NK-92 (cell line): ENCODE data around the gene CNIH3.

Experiments
- DNase-seq: peaks from one replicate; lab custom pipeline; 2025; ENCODE audit not compliant: unreplicated experiment; lab: John Stamatoyannopoulos, UW

CNIH3 gene

DNA sequence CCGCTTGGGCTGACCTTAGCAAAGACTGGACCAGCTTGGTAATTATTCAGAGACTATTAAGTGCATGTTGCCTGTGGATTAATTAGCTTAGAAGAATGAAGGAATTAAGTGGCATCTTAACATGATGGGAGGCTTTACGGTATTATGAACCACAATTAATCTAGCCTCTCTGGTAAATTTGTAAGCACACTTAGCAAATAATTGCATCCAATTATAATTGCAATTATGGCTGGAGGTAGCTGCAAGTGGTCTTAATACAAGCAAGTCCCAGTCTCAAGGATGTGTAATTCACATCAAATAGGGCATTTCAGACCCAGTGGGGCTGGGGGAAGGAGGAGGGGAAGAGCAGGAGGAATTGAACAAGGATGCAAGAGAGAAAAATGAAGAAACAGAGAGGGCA is 151.6 kb downstream of the CNIH3 start:
- no peak for DNase-seq

- DNase-seq: no peak
Observed at GRCh38 chr1:224768971-224769370, 152.9 kb downstream of the CNIH3 start.

GRCh38 chr1:224769452-224770335 is 153.6 kb downstream of the CNIH3 start:
- DNase-seq: no peak

DNA sequence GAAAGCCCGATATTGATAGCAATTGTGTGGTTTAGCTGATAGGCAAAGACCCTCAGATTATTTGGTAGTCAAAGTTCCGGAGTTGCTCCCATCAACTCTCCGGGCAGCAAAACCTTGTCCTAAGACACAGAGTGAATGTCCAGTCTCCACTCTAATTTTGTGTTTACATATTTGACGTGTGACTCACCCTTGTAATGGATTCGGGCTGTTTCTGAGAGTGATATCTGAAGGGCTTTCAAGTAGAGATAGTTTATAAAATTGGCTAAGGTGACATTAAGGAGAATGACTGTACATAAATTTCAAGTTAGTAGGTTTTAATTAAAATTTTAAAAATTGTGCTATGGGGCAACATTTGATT is 154.2 kb downstream of the CNIH3 start:
- no peak for DNase-seq

DNA sequence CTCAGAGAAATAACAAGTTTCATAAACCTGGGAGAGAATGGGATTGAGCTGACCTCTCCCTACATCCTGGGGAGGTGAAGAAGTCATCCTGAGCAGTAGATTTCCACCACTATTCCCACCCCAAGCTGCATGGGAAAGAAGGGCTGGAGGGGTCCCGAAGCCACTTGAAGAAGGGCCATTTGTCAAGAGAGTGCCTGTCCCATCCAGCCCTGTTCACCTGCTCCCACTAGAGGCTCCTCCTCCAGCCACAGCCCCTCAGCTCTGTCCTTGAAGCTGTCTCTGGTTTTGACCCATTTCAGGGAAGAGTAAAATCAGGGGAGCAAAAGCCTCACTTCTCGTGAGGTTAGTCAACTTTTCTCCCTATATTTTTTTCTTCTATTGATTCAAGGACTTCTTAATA is 157.5 kb downstream of the CNIH3 start:
- DNase-seq: no peak

GRCh38 chr1:224774378-224774777 is 158.3 kb downstream of the CNIH3 start:
- DNase-seq: no peak

DNA sequence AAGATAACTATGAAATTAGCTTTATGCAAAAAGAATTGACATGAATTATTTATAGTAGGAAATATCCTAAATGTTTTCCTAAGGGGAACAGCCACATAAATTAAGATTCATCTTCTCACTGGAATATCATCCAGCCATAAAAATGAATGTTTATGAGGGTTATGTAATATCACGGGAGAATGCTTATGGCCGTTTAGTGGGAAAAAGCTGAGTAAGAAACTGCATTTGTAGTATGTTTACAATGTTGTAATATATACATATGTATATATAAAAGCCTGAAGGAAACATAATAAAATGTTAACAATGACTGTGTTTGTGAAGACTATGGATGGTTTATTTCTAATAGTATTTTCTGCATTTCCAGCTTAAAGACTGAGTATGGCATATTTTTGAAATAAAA is 161.1 kb downstream of the CNIH3 start:
- DNase-seq: no peak

DNA sequence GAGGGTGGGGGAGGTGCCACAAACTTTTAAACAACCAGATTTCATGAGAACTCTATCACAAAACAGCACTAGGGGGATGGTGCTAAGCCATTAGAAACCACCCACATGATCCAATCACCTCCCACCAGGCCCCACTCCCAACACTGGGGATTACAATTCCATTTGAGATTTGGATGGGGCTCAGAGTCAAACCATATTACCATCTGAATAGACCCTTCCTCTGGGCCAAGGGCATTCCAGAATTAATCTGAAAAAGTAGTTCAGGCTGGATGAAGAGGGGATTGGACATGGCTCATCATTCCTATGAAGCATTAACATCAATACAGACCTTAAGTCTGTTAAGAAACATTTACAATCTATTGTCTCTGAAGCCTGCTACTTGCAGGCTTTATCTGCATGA is 163.4 kb downstream of the CNIH3 start:
- DNase-seq: no peak

DNA sequence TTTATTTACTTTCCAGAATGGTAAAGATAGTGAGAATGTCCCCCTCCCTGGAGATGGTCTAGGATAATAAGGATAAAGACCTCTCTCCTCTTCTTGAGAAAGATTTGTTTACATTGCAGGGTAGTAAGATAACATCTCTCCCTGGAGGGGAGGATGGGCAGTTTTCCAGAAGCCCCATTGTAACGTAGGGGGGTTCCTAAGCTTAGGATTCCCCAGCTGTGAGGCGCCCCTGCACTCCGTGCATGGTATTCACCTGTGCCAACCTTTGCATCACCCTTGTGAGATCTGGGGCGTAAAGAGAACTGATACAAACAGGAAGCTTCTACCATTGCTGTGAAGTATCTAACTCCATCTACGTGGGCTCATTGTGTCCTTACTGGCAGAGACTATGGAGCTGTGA is 164.6 kb downstream of the CNIH3 start:
- DNase-seq: no peak

- no peak for DNase-seq
Observed at GRCh38 chr1:224781800-224782199, 165.7 kb downstream of the CNIH3 start.

DNA sequence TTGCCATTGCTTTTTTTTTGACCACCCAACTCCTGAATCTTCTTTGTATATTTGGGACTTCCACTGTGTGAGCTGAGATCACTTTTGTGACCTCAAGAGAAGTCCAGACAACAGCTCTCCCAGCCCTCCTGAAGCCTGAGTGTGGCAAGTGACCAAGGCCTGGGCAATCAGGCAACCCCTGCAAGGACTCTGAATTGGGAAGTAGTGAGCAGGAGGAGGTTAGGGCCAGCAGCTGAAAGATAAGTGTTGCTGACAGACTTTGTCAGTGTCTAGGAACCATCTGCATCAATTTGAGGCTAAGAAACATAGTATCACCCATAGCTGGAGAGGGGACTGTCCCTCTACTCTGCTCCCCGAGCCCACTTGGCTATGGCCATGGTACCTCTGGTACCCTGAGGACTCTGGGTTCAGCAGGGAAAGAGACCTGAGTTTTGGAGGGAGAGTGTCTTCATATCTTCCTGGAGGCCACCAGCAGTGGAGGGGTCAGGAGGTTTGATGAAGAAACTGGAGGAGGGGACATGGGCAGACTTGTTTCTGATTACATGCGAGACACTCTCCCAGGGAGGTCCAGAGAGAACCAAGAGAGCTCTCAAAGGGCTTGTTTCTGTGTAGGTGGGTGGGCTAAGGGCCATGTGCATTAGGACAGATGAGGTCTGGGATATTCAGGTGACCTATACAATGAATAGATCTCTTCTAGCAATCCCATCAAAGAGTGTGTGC is 166.3 kb downstream of the CNIH3 start:
- no peak for DNase-seq

- no peak for DNase-seq
Observed at GRCh38 chr1:224783006-224783651, 167.0 kb downstream of the CNIH3 start.

GRCh38 chr1:224784265-224785039 is 168.3 kb downstream of the CNIH3 start:
- no peak for DNase-seq

- DNase-seq: no peak
Observed at GRCh38 chr1:224785040-224785328, 168.9 kb downstream of the CNIH3 start.

DNA sequence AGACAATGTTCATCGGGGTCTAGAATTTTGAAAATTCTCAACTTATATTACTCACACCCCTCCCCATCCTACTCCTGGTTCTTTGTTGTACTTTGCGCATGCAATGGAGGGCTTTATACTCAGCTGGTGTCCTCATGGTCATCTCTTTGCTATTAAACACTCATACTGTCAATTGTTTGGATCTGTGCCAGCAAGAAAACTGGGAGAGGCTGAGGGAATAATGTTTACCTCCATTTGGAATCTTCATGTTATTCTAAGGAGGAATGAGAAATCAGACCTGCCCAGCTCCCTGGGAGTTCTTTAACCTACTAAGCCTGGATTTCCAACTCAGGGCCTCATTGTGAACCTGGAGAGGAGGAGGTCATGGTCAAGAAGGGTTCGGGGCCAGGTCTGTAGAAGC is 169.5 kb downstream of the CNIH3 start:
- DNase-seq: no peak

DNA sequence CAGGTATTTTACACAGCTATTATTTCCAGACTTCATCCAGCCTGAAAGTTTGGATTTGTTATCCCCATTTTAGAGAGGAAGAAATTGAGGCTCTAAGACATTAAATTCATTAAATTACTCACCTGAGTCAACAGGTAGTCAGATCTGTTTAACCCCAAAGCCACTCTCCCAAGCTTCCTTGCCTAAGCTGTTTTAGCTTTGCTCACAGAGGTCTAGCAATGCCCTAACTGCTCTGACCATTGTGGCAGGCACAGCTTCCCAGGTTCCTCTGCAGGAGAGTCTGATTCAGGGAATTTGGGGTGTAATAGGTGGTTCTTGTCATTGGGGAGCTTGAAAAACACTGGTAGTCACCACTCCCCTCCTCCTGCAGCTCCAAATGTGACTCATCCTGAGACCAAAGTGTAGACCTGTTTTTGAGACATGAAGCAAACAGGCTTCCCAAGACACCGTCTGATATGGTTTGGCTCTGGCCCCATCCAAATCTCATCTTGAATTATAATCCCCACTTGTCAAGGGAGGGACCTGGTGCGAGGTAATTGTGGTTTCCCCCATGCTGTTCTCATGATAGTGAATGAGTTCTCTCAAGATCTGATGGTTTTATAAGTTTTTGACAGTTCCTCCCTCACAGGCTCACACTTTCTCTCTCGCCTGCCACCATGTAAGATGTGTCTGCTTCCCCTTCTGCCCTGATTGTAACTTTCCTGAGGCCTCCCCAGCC is 170.6 kb downstream of the CNIH3 start:
- DNase-seq: no peak

DNA sequence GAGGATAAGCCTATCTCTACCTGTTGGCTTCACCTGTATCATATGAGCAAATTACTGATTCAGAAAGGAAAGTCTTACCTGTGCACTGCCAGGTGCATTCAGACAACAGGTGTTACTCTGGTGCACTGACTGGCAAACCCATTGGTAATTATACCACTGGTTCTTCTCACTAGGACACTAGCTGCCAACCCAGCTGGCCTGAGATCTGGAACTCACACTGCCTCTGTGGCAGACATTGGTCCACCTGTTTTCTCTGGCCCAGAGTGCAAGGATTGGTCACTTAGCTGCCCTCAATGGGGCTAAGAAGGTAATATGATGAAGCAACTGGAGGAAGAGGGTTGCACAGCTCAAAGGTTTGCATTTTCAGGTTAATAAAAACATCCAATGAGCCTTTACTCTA is 173.2 kb downstream of the CNIH3 start:
- no peak for DNase-seq
